ENCODE measurements around the gene PHLDA2. TPM values are rescaled to one million over a fixed set of nuclear protein-coding genes. Genes with fewer than 3 reads are reported as not detected.

Gene PHLDA2
- total and polyA plus RNA-seq, 4 donors, result 0.60 to 49.2 (median 23.0) TPM

- H3K27ac ChIP-seq (ENCODE audit: low read depth in 1 of 2, low read length in 1 of 2), result no peak overlapping the region
Observed at GRCh38 chr11:2888266-2888968, 40.8 kb downstream of the PHLDA2 start.

GRCh38 chr11:2887515-2888195 is 41.6 kb downstream of the PHLDA2 start:
- WGBS, 2 donors, result 76 to 79% methylated on average over 11 of the region's 11 CpGs
- Histone ChIP-seq H3K27ac (ENCODE audit: low read depth in 1 of 2, low read length in 1 of 2) (peak overlapping the region in 1 of 2 donors; percentile 17), H3K9me3 (ENCODE audit: control insufficient read depth in 4 of 4, insufficient read depth in 3 of 4, low read length in 3 of 4) (no peaks in the 10 kb centered on the region), H3K36me3 (ENCODE audit: control insufficient read depth in 4 of 4, insufficient read depth in 4 of 4, low read length in 4 of 4) (peaks cover 0 to 6% (median under 1%) of the 10 kb centered on the region in 4 donors), H3K4me1 (ENCODE audit: control insufficient read depth in 5 of 5, insufficient read depth in 5 of 5, low read length in 5 of 5) (peaks cover 0 to 42% (median 11%) of the 10 kb centered on the region in 5 donors), H3K9ac (ENCODE audit: insufficient read depth in 1 of 2, low read length in 2 of 2) (no peak overlapping the region), H3K27me3 (ENCODE audit: control insufficient read depth in 3 of 3, insufficient read depth in 3 of 3, low read length in 2 of 3) (no peaks in the 10 kb centered on the region), H3K4me3 (no peak overlapping the region)
- no peak for ATAC-seq (ENCODE audit: insufficient read depth, low FRiP score)
- no peak for DNase-seq
- no peak for TF ChIP-seq CTCF (IDR thresholded peaks at IDR 0.05; ENCODE audit: control extremely low read depth, extremely low read depth)

More at GRCh38 chr11:2888266-2888968, 40.8 kb downstream of the PHLDA2 start:
- H3K9me3 ChIP-seq (ENCODE audit: control insufficient read depth in 4 of 4, insufficient read depth in 3 of 4, low read length in 3 of 4), result no peaks in the 10 kb centered on the region
- H3K4me1 ChIP-seq (ENCODE audit: control insufficient read depth in 5 of 5, insufficient read depth in 5 of 5, low read length in 5 of 5), result peaks cover 0 to 39% (median 16%) of the 10 kb centered on the region in 5 donors
- DNase-seq (peak; percentile 93 to 94 (median 94)), ATAC-seq (ENCODE audit: insufficient read depth, low FRiP score) (peak; percentile 43)
- H3K9ac ChIP-seq (ENCODE audit: insufficient read depth in 1 of 2, low read length in 2 of 2), result no peak overlapping the region
- no peak overlapping the region for H3K4me3 ChIP-seq
- no peaks in the 10 kb centered on the region for H3K27me3 ChIP-seq (ENCODE audit: control insufficient read depth in 3 of 3, insufficient read depth in 3 of 3, low read length in 2 of 3)
- no peaks in the 10 kb centered on the region for H3K36me3 ChIP-seq (ENCODE audit: control insufficient read depth in 4 of 4, insufficient read depth in 4 of 4, low read length in 4 of 4)
- WGBS, 2 donors, result 32 to 33% methylated on average over 25 of the region's 25 CpGs
- TF ChIP-seq CTCF (IDR thresholded peaks at IDR 0.05; ENCODE audit: control extremely low read depth, extremely low read depth), result peak; percentile 99

GRCh38 chr11:2886936-2887335 is 42.3 kb downstream of the PHLDA2 start:
- Histone ChIP-seq H3K4me1 (ENCODE audit: control insufficient read depth in 5 of 5, insufficient read depth in 5 of 5, low read length in 5 of 5) (peaks cover 0 to 44% (median 12%) of the 10 kb centered on the region in 5 donors), H3K9me3 (ENCODE audit: control insufficient read depth in 4 of 4, insufficient read depth in 3 of 4, low read length in 3 of 4) (no peaks in the 10 kb centered on the region), H3K9ac (ENCODE audit: insufficient read depth in 1 of 2, low read length in 2 of 2) (no peak overlapping the region), H3K27ac (ENCODE audit: low read depth in 1 of 2, low read length in 1 of 2) (peak overlapping the region in 1 of 2 donors; percentile 3), H3K4me3 (no peak overlapping the region), H3K36me3 (ENCODE audit: control insufficient read depth in 4 of 4, insufficient read depth in 4 of 4, low read length in 4 of 4) (peaks cover 0 to 8% (median 1%) of the 10 kb centered on the region in 4 donors), H3K27me3 (ENCODE audit: control insufficient read depth in 3 of 3, insufficient read depth in 3 of 3, low read length in 2 of 3) (no peaks in the 10 kb centered on the region)
- no peak for TF ChIP-seq CTCF (IDR thresholded peaks at IDR 0.05; ENCODE audit: control extremely low read depth, extremely low read depth)
- ATAC-seq (ENCODE audit: insufficient read depth, low FRiP score), result no peak
- no peak for DNase-seq
- WGBS, 2 donors, result 85 to 94% methylated on average over 5 of the region's 5 CpGs

All from lung (tissue), 12 donors.